ENCODE data around the gene MRAS.
"Not testable (repeated sequence)": the region's sequence is repeated elsewhere in the genome, so short reads cannot be mapped to it uniquely, and the experiment has no call there.

The MRAS gene

DNA sequence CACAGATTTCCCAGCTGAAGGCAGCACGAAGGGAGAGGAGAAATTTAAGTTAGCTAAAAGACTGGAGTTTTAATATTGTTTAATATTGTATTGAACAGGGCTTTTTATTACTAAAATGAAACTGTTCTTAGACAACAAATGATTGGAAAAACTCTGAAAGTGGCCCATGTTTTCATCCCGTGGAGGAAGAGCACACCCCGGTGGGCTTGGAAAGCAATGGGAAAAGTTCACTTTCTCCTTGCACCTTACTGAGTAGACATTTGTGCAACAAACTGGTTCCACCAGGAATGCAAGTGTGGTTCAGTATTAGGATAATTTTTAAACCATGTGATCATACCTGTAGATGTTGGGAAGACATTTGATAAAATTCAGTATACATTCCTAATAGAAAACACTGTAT, 77.8 kb downstream of the MRAS start:
- peak in 1 of 2 experiments; percentile 19 for DNase-seq

DNA sequence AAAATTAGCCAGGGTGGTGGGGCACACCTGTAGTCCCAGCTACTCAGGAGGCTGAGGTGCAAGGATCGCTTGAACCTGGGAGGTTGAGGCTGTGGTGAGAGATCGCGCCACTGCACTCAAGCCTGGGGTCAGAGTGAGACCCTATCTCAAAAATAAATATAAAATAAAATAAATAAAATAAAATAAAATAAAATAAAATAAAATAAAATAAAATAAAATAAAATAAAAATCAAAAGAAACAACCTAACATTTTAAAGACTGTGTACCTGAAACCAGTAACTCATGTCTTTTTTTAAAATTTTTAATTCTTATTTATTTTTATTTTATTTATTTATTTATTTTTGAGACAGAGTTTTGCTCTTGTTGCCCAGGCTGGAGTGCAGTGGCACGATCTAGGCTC, 78.4 kb downstream of the MRAS start:
- DNase-seq, result not testable (repeated sequence)

GRCh38 chr3:138429665-138430064, 81.3 kb downstream of the MRAS start:
- DNase-seq, result no peak

- DNase-seq, result no peak
Measured at GRCh38 chr3:138432576-138433240, 84.3 kb downstream of the MRAS start.

DNA sequence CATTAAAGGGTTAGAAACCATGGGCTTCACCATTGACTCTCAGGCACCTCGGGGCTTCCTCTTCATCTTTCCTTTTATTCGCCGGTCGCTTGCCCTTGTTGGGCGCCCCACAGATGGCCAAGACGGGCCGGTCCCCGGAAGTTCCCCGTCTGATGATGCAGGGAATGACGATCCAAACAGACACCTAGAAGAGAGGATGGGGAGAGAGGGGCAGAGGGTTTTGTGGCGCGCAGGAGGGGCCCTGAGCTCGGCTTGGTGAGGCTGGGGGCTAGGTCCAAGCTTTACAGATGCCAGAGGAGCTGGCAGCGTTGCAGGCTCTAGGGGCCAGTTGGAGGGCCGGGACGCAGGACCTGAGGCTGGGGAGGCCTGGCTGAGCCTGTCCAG, 85.5 kb downstream of the MRAS start:
- DNase-seq, result no peak

GRCh38 chr3:138434276-138434874, 86.0 kb downstream of the MRAS start, which contains the start of gene ESYT3:
TSS of gene ESYT3 (plus strand) at chr3:138434616. CDS start at chr3:138434799, 183 bp downstream.
- DNase-seq, result peak in 1 of 2 experiments; percentile 70

DNA sequence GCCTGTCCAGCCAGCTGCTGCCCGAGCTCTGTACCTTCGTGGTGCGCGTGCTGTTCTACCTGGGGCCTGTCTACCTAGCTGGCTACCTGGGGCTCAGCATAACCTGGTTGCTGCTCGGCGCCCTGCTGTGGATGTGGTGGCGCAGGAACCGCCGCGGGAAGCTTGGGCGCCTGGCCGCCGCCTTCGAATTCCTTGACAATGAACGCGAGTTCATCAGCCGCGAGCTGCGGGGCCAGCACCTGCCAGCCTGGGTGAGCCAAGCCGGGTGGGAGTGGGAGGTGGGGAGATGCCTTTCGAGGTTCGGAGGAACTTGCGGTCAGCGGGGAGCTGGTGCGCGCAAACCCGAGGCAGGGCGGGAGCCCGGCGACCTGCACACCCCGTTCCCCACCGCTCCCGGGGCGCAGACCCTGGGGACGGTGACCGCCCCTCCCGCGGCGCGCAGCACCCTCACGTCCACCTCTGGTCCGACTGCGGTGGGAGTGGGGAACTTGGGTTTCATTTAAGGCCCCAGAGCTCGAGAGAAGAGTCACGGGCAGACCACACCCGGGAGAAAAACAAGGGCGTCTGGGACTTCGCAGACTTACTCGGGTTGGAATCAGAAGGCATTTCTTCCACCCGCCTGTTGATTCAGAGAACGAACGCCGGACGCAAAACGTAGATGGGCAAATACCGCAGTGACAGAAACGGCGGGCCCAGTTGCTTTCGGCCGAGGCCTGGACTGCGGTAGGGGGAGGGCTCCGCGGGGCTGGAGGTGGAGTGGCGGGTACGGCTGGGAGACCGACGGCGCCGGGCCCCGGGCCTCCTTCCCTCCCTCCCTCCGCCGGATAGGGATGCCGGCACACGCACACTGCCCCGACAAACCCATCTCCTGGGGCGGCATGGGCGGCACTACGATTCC, 86.7 kb downstream of the MRAS start:
- no peak for DNase-seq

DNA sequence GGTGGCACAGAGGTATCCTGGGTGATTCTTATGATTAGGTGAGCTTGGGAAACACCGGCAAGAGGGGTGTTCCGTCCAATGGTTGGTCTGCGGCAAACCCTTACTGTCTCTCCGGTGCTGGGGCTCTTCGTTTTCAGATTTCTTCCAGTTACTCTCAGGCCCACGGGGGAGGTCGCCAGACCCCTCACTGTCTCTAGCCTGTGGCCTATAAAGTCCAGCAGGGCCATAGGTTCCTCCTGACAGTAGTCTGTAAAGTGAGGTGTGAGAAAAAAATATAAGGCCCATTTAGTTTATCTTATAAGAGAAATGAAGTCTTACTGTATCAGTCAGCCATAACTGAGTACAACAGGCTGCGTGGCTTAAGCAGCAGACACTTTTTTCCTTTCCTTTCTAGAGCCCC, 87.5 kb downstream of the MRAS start:
- DNase-seq, result no peak

GRCh38 chr3:138437281-138437680, 88.9 kb downstream of the MRAS start:
- DNase-seq, result no peak

- no peak for DNase-seq
Measured at GRCh38 chr3:138438896-138439295, 90.5 kb downstream of the MRAS start.

GRCh38 chr3:138439646-138440045, 91.3 kb downstream of the MRAS start:
- DNase-seq, result no peak

DNA sequence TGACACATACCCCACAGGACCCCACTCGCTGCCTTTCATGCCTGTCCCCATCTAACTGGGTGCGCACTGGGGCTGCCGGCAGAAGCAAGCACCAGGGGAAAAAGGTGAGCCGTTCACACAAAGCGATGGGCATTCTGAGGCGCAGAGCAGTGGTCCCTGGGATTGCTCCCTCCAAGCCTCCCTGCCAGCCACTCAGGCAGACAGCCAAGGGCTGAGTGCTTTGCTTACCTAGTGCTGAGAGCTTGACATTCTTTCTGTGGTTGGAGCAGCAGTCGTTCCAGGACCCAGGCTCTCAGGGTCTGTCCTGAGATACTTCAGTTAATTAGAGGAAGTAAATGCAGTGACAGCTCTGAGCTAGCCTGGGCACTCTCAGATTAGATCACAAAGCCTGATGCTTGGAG, 91.7 kb downstream of the MRAS start:
- DNase-seq, result peak in 1 of 2 experiments; percentile 27

DNA sequence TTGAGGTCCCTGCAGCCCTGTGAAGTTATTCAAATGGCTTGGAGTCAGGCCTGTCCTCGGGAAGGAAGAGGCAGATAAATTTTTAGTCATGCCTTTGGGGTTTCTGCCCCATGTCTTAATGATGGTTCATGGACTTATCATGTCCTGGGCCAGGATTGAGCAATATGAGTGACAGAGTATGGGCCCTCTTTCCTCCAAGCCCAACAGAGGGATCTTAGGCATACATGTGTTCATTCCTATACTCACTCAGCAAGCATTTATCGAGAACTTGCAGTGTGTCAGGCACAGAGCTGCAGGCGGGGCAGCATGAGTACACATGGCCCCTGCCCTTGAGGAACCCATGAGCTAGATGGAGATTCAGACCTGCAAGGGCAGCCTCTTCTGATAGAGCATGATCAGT, 92.2 kb downstream of the MRAS start:
- DNase-seq, result no peak

DNA sequence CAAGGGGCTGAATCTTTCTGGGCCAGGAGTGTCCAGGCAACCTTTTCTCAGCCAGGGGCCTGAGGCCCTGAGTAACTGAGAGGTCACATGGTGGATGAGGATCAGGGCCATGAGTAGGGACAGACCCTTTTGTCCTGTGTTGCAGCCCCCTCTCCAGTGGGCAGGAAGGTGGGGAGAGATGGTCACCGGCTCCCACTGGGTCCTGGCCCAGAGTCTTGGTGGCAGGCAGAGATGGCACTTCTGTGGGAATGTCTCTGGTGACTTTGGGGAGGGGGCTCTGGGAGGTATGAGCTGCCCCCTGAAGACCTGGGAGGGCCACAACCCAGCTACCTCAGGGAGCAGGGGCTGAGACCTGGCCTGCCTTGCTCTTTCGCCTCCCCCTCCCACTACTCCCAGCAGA, 92.9 kb downstream of the MRAS start:
- DNase-seq, result no peak

DNA sequence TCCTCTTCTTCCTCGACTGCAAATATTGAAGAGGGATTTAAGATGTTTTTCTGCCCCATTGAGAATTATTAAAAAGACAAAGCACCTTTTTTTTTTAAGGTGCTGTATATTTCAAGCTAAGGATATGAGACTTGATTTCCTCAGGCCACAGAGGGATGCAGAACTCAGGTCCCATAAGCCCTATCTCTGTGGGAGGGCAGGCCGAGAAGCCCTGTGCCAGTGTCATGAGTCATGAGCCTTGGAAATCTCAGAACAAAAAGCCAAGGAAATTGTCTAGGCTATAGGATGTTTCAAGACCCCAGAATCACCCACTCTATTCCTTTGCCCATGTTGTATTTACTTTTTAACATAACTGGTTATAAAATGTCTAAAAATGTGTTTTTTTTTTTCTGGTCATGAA, 93.4 kb downstream of the MRAS start:
- DNase-seq, result peak in 1 of 2 experiments; percentile 18

GRCh38 chr3:138442433-138442832, 94.1 kb downstream of the MRAS start:
- DNase-seq, result peak in 1 of 2 experiments; percentile 30

DNA sequence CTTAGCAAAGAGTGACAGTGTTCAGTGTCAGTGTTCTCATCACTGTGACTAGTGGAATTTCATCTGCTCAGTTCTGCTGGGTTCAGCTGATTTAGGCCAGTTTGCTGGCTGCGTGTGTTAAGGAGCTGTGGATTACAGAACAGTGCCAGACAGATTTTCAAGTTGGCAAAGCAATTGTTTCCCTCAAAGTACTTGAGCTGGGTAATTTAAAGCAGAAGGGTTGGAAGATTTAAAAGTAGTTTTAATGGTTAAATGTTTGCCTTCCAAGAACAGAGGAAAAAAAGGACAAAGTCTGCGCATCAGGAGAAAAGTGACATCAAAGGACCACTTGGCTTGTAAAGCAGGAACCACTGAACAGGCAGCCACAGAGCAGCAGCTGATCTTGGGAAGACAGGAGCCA, 94.7 kb downstream of the MRAS start:
- no peak for DNase-seq

- no peak for DNase-seq
Measured at GRCh38 chr3:138443521-138444503, 95.4 kb downstream of the MRAS start.

GRCh38 chr3:138445236-138445635, 96.9 kb downstream of the MRAS start:
- DNase-seq, result no peak

DNA sequence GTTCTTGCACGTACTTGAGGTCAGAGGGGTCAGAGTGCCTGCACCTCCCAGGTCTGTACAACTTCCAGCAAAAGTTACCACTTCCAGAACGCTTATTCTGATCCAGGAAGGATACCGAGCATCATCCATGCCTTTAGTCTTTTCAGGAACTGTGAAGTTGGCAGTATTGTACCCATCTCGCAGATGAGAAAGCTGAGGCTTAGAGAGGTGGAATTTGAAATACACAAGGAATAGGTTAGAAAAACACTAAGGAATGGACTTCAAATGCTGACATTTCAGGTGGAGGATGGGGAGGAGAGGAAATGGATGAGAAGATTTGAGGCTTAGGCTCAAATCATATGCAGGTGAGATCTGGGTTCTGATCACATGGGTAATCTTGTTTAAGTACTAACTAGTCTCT, 97.3 kb downstream of the MRAS start:
- DNase-seq, result no peak

- DNase-seq, result no peak
Measured at GRCh38 chr3:138448631-138449030, 100.3 kb downstream of the MRAS start.

GRCh38 chr3:138449490-138449889, 101.1 kb downstream of the MRAS start:
- DNase-seq, result no peak

DNA sequence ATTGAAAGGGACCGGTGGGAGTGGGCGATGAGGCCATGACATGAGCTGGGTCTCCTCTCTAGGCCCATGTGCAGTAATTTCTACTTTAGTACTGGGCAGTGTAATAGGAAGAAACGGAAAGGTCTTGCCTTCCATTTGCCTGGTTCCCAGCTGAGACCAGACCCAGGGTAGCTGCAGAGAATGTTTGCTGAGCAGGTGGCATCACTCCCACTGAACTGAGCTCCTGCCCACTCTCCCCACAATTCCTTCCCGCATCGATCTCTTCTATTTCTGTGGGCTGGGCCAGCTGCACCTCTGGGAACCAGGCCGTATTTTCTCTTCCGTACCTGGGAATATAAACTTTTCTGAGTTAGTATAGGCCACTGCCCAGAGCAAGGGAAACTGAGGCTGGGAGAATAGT, 101.8 kb downstream of the MRAS start:
- DNase-seq, result no peak
